ENCODE data around the gene MEIOSIN.
A peak's percentile ranks its signal among the peaks of the same experiment; 100 is the strongest.
"Not testable (repeated sequence)": the region's sequence is repeated elsewhere in the genome, so short reads cannot be mapped to it uniquely, and the experiment has no call there.

MEIOSIN gene

GRCh38 chr19:45711851-45712698 lies 21.2 kb upstream of the MEIOSIN start:
- no peak overlapping the region for H3K9ac ChIP-seq (ENCODE audit: low read length)
- no peaks in the 10 kb centered on the region for H3K9me3 ChIP-seq (ENCODE audit: control insufficient read depth, low read length)
- DNase-seq (ENCODE audit: low read depth) = no peak
- H3K27me3 ChIP-seq (replicated peaks; ENCODE audit: control insufficient read depth, insufficient read depth, low read length) = no peaks in the 10 kb centered on the region
- peaks cover 12% of the 10 kb centered on the region for H3K36me3 ChIP-seq (ENCODE audit: control insufficient read depth, insufficient read depth, low read length, severe bottlenecking)
- H3K4me3 ChIP-seq (ENCODE audit: low read length) = no peak overlapping the region
- H3K4me1 ChIP-seq (ENCODE audit: control insufficient read depth, insufficient read depth, low read length) = peaks cover 16% of the 10 kb centered on the region

- Histone ChIP-seq H3K36me3 (ENCODE audit: control insufficient read depth, insufficient read depth, low read length, severe bottlenecking) (peaks cover 12% of the 10 kb centered on the region), H3K9me3 (ENCODE audit: control insufficient read depth, low read length) (no peaks in the 10 kb centered on the region), H3K9ac (ENCODE audit: low read length) (no peak overlapping the region), H3K27me3 (replicated peaks; ENCODE audit: control insufficient read depth, insufficient read depth, low read length) (no peaks in the 10 kb centered on the region), H3K4me3 (ENCODE audit: low read length) (no peak overlapping the region), H3K4me1 (ENCODE audit: control insufficient read depth, insufficient read depth, low read length) (peaks cover 17% of the 10 kb centered on the region)
- DNase-seq (ENCODE audit: low read depth) = no peak
These were observed 20.6 kb upstream of the MEIOSIN start for GRCh38 chr19:45712699-45713067.

GRCh38 chr19:45713141-45713540 lies 20.1 kb upstream of the MEIOSIN start:
- no peak overlapping the region for H3K4me3 ChIP-seq (ENCODE audit: low read length)
- DNase-seq (ENCODE audit: low read depth) = no peak

GRCh38 chr19:45715139-45715538 lies 18.1 kb upstream of the MEIOSIN start:
- no peak for DNase-seq (ENCODE audit: low read depth)
- H3K4me3 ChIP-seq (ENCODE audit: low read length) = no peak overlapping the region
- no peaks in the 10 kb centered on the region for H3K27me3 ChIP-seq (replicated peaks; ENCODE audit: control insufficient read depth, insufficient read depth, low read length)
- H3K9ac ChIP-seq (ENCODE audit: low read length) = no peak overlapping the region
- H3K4me1 ChIP-seq (ENCODE audit: control insufficient read depth, insufficient read depth, low read length) = peaks cover 27% of the 10 kb centered on the region
- no peaks in the 10 kb centered on the region for H3K9me3 ChIP-seq (ENCODE audit: control insufficient read depth, low read length)
- H3K36me3 ChIP-seq (ENCODE audit: control insufficient read depth, insufficient read depth, low read length, severe bottlenecking) = peaks cover 14% of the 10 kb centered on the region

More at GRCh38 chr19:45713141-45713540, 20.1 kb upstream of the MEIOSIN start:
- H3K4me1 ChIP-seq (ENCODE audit: control insufficient read depth, insufficient read depth, low read length) = peaks cover 22% of the 10 kb centered on the region
- H3K36me3 ChIP-seq (ENCODE audit: control insufficient read depth, insufficient read depth, low read length, severe bottlenecking) = peaks cover 12% of the 10 kb centered on the region
- no peaks in the 10 kb centered on the region for H3K27me3 ChIP-seq (replicated peaks; ENCODE audit: control insufficient read depth, insufficient read depth, low read length)
- H3K9ac ChIP-seq (ENCODE audit: low read length) = no peak overlapping the region
- no peaks in the 10 kb centered on the region for H3K9me3 ChIP-seq (ENCODE audit: control insufficient read depth, low read length)

GRCh38 chr19:45716359-45717130 lies 16.7 kb upstream of the MEIOSIN start:
- peak; percentile 53 for DNase-seq (ENCODE audit: low read depth)
- peak overlapping the region; percentile 97 for H3K4me3 ChIP-seq (ENCODE audit: low read length)

GRCh38 chr19:45717131-45717982 lies 15.9 kb upstream of the MEIOSIN start:
- peak overlapping the region; percentile 97 for H3K4me3 ChIP-seq (ENCODE audit: low read length)
- no peaks in the 10 kb centered on the region for H3K9me3 ChIP-seq (ENCODE audit: control insufficient read depth, low read length)
- H3K27me3 ChIP-seq (replicated peaks; ENCODE audit: control insufficient read depth, insufficient read depth, low read length) = no peaks in the 10 kb centered on the region
- H3K4me1 ChIP-seq (ENCODE audit: control insufficient read depth, insufficient read depth, low read length) = peaks cover 38% of the 10 kb centered on the region
- H3K9ac ChIP-seq (ENCODE audit: low read length) = peak overlapping the region; percentile 97
- peak; percentile 100 for DNase-seq (ENCODE audit: low read depth)
- peaks cover 9% of the 10 kb centered on the region for H3K36me3 ChIP-seq (ENCODE audit: control insufficient read depth, insufficient read depth, low read length, severe bottlenecking)

More at GRCh38 chr19:45716359-45717130, 16.7 kb upstream of the MEIOSIN start:
- Histone ChIP-seq H3K9me3 (ENCODE audit: control insufficient read depth, low read length) (no peaks in the 10 kb centered on the region), H3K4me1 (ENCODE audit: control insufficient read depth, insufficient read depth, low read length) (peaks cover 30% of the 10 kb centered on the region), H3K27me3 (replicated peaks; ENCODE audit: control insufficient read depth, insufficient read depth, low read length) (no peaks in the 10 kb centered on the region), H3K36me3 (ENCODE audit: control insufficient read depth, insufficient read depth, low read length, severe bottlenecking) (peaks cover 14% of the 10 kb centered on the region), H3K9ac (ENCODE audit: low read length) (peak overlapping the region; percentile 97)

GRCh38 chr19:45717983-45718650 lies 15.1 kb upstream of the MEIOSIN start:
- peaks cover 42% of the 10 kb centered on the region for H3K4me1 ChIP-seq (ENCODE audit: control insufficient read depth, insufficient read depth, low read length)
- no peaks in the 10 kb centered on the region for H3K27me3 ChIP-seq (replicated peaks; ENCODE audit: control insufficient read depth, insufficient read depth, low read length)
- H3K9me3 ChIP-seq (ENCODE audit: control insufficient read depth, low read length) = no peaks in the 10 kb centered on the region
- DNase-seq (ENCODE audit: low read depth) = no peak
- H3K9ac ChIP-seq (ENCODE audit: low read length) = peak overlapping the region; percentile 82
- peak overlapping the region; percentile 97 for H3K4me3 ChIP-seq (ENCODE audit: low read length)
- peaks cover 4% of the 10 kb centered on the region for H3K36me3 ChIP-seq (ENCODE audit: control insufficient read depth, insufficient read depth, low read length, severe bottlenecking)

GRCh38 chr19:45720065-45720464 lies 13.2 kb upstream of the MEIOSIN start:
- H3K27me3 ChIP-seq (replicated peaks; ENCODE audit: control insufficient read depth, insufficient read depth, low read length) = not testable (repeated sequence)

GRCh38 chr19:45728683-45729082 lies 4.6 kb upstream of the MEIOSIN start:
- peaks cover 18% of the 10 kb centered on the region for H3K4me1 ChIP-seq (ENCODE audit: control insufficient read depth, insufficient read depth, low read length)
- not testable (repeated sequence) for H3K4me3 ChIP-seq (ENCODE audit: low read length); H3K9ac ChIP-seq (ENCODE audit: low read length); H3K36me3 ChIP-seq (ENCODE audit: control insufficient read depth, insufficient read depth, low read length, severe bottlenecking); H3K27me3 ChIP-seq (replicated peaks; ENCODE audit: control insufficient read depth, insufficient read depth, low read length); H3K9me3 ChIP-seq (ENCODE audit: control insufficient read depth, low read length); DNase-seq (ENCODE audit: low read depth)

More at GRCh38 chr19:45720065-45720464, 13.2 kb upstream of the MEIOSIN start:
- peaks cover 52% of the 10 kb centered on the region for H3K4me1 ChIP-seq (ENCODE audit: control insufficient read depth, insufficient read depth, low read length)
- not testable (repeated sequence) for DNase-seq (ENCODE audit: low read depth); H3K9me3 ChIP-seq (ENCODE audit: control insufficient read depth, low read length); H3K36me3 ChIP-seq (ENCODE audit: control insufficient read depth, insufficient read depth, low read length, severe bottlenecking); H3K4me3 ChIP-seq (ENCODE audit: low read length); H3K9ac ChIP-seq (ENCODE audit: low read length)

- no peaks in the 10 kb centered on the region for H3K9me3 ChIP-seq (ENCODE audit: control insufficient read depth, low read length)
- H3K4me3 ChIP-seq (ENCODE audit: low read length) = peak overlapping the region; percentile 99
- H3K36me3 ChIP-seq (ENCODE audit: control insufficient read depth, insufficient read depth, low read length, severe bottlenecking) = no peaks in the 10 kb centered on the region
- DNase-seq (ENCODE audit: low read depth) = peak; percentile 43
- H3K27me3 ChIP-seq (replicated peaks; ENCODE audit: control insufficient read depth, insufficient read depth, low read length) = no peaks in the 10 kb centered on the region
- H3K9ac ChIP-seq (ENCODE audit: low read length) = peak overlapping the region; percentile 96
- H3K4me1 ChIP-seq (ENCODE audit: control insufficient read depth, insufficient read depth, low read length) = peaks cover 13% of the 10 kb centered on the region
These were observed 3.4 kb upstream of the MEIOSIN start for GRCh38 chr19:45729800-45730290.

Data from adipocyte (in vitro differentiated cells).